Measurements from ENCODE around the gene AMIGO3. TPM values are rescaled to one million over a fixed set of nuclear protein-coding genes. Genes with fewer than 3 reads are reported as not detected.

AMIGO3 gene
- total RNA-seq, 4 donors from 2014 or later, result 0.27 to 0.31 TPM; not detected in 2

GRCh38 chr3:49716169-49716568 lies 3.3 kb downstream of the AMIGO3 start:
- 100% methylated on average over 1 of the region's 7 CpGs; no CpG with 5 or more reads in 1 of the 2 donors for WGBS, 2 donors (ENCODE audit: low coverage in 1 of 2)
- ATAC-seq, result no peak
- Histone ChIP-seq H3K27ac (no peak overlapping the region), H3K4me3 (no peak overlapping the region), H3K36me3 (peaks cover 0 to 65% of the 10 kb centered on the region in 2 donors), H3K27me3 (no peaks in the 10 kb centered on the region), H3K4me1 (peaks cover 0 to 27% (median 8%) of the 10 kb centered on the region in 3 donors), H3K9me3 (no peaks in the 10 kb centered on the region)
- TF ChIP-seq POLR2A (IDR thresholded peaks at IDR 0.05), result no peak
- TF ChIP-seq CTCF (IDR thresholded peaks at IDR 0.05), result no peak
- TF ChIP-seq POLR2AphosphoS5 (IDR thresholded peaks at IDR 0.05), result no peak

- H3K27me3 ChIP-seq, result no peaks in the 10 kb centered on the region
- H3K4me3 ChIP-seq, result no peak overlapping the region
- H3K36me3 ChIP-seq, result peaks cover 0 to 65% of the 10 kb centered on the region in 2 donors
- peaks cover 0 to 26% (median 8%) of the 10 kb centered on the region in 3 donors for H3K4me1 ChIP-seq
- H3K27ac ChIP-seq, result no peak overlapping the region
- 94% methylated on average over 5 of the region's 13 CpGs; no CpG with 5 or more reads in 1 of the 2 donors for WGBS, 2 donors (ENCODE audit: low coverage in 1 of 2)
- no peak for ATAC-seq
- no peaks in the 10 kb centered on the region for H3K9me3 ChIP-seq
- no peak for TF ChIP-seq POLR2AphosphoS5 (IDR thresholded peaks at IDR 0.05)
- no peak for TF ChIP-seq CTCF (IDR thresholded peaks at IDR 0.05)
- TF ChIP-seq EP300 (IDR thresholded peaks at IDR 0.05), result no peak
These were observed 3.8 kb downstream of the AMIGO3 start for GRCh38 chr3:49715611-49716121.

- Histone ChIP-seq H3K4me1 (peaks cover 0 to 19% (median 8%) of the 10 kb centered on the region in 3 donors), H3K9me3 (no peaks in the 10 kb centered on the region), H3K27ac (no peak overlapping the region), H3K27me3 (no peaks in the 10 kb centered on the region), H3K4me3 (no peak overlapping the region), H3K36me3 (peaks cover 0 to 67% of the 10 kb centered on the region in 2 donors)
- no peak for TF ChIP-seq POLR2AphosphoS5 (IDR thresholded peaks at IDR 0.05)
- no peak for TF ChIP-seq POLR2A (IDR thresholded peaks at IDR 0.05)
- TF ChIP-seq EP300 (IDR thresholded peaks at IDR 0.05), result no peak
- TF ChIP-seq CTCF (IDR thresholded peaks at IDR 0.05), result no peak
- no peak for ATAC-seq
- WGBS, 2 donors (ENCODE audit: low coverage in 1 of 2), result 83% methylated on average over 1 of the region's 13 CpGs; no CpG with 5 or more reads in 1 of the 2 donors
These were observed 4.5 kb downstream of the AMIGO3 start for GRCh38 chr3:49714728-49715550.

- Histone ChIP-seq H3K27me3 (no peaks in the 10 kb centered on the region), H3K36me3 (peaks cover 0 to 67% of the 10 kb centered on the region in 2 donors), H3K27ac (no peak overlapping the region), H3K9me3 (no peaks in the 10 kb centered on the region), H3K4me3 (no peak overlapping the region), H3K4me1 (peaks cover 0 to 5% (median 1%) of the 10 kb centered on the region in 3 donors)
- ATAC-seq, result no peak
- TF ChIP-seq CTCF (IDR thresholded peaks at IDR 0.05), result no peak
- no peak for TF ChIP-seq POLR2AphosphoS5 (IDR thresholded peaks at IDR 0.05)
- no peak for TF ChIP-seq POLR2A (IDR thresholded peaks at IDR 0.05)
- TF ChIP-seq EP300 (IDR thresholded peaks at IDR 0.05), result no peak
- WGBS, 2 donors (ENCODE audit: low coverage in 1 of 2), result 80% methylated on average over 2 of the region's 25 CpGs; no CpG with 5 or more reads in 1 of the 2 donors
These were observed 6.0 kb downstream of the AMIGO3 start for GRCh38 chr3:49713336-49714105.

All from gastroesophageal sphincter (tissue), 4 donors.